ENCODE results near the gene EEA1.

The EEA1 gene

DNA sequence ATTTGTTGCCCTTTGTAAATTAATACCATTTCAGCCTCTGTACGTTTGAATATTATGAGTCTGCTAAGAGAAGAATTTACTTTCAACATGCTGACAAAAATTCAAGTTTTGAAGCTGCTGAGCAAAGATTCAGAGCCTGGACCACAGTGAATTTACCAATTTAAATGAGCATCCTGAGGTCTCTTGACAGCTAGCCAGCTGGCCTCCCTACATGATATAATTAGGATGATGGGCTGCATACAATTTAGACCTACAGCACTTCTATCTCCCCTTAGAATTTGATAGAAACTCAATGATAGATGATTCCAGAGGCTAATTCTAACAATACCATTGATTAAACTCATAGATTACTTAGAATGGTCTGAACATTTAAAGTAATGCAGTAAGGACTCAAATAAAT lies 10.0 kb upstream of the EEA1 start:
- DNase-seq (ENCODE audit: low read depth) = no peak
- H3K4me3 ChIP-seq (ENCODE audit: low read depth, low read length) = no peak overlapping the region
- TF ChIP-seq, protein P1, sequence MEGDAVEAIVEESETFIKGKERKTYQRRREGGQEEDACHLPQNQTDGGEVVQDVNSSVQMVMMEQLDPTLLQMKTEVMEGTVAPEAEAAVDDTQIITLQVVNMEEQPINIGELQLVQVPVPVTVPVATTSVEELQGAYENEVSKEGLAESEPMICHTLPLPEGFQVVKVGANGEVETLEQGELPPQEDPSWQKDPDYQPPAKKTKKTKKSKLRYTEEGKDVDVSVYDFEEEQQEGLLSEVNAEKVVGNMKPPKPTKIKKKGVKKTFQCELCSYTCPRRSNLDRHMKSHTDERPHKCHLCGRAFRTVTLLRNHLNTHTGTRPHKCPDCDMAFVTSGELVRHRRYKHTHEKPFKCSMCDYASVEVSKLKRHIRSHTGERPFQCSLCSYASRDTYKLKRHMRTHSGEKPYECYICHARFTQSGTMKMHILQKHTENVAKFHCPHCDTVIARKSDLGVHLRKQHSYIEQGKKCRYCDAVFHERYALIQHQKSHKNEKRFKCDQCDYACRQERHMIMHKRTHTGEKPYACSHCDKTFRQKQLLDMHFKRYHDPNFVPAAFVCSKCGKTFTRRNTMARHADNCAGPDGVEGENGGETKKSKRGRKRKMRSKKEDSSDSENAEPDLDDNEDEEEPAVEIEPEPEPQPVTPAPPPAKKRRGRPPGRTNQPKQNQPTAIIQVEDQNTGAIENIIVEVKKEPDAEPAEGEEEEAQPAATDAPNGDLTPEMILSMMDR (IDR thresholded peaks at IDR 0.05; ENCODE audit: control insufficient read depth, extremely low read depth, insufficient read depth) = no peak

DNA sequence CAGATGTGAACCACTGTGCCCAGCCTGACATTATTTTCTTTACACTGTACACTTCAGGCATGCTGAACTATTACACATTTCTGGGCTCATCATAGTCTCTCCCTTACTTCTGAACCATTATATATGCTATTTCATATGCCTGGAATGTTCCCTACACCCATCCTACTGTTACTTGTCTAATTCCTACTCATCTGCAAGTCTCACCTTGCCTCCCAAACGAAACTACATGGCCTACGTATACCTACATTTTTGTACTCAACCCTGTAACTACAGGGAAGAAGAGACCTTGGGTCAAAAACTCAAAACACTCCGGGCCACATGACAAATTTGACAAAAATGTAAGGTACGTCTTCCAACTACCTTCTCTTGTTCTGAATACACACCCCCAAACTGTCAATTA lies 9.5 kb upstream of the EEA1 start:
- TF ChIP-seq, protein P1 (IDR thresholded peaks at IDR 0.05; ENCODE audit: control insufficient read depth, extremely low read depth, insufficient read depth) = no peak
- H3K4me3 ChIP-seq (ENCODE audit: low read depth, low read length) = no peak overlapping the region
- no peak for DNase-seq (ENCODE audit: low read depth)

DNA sequence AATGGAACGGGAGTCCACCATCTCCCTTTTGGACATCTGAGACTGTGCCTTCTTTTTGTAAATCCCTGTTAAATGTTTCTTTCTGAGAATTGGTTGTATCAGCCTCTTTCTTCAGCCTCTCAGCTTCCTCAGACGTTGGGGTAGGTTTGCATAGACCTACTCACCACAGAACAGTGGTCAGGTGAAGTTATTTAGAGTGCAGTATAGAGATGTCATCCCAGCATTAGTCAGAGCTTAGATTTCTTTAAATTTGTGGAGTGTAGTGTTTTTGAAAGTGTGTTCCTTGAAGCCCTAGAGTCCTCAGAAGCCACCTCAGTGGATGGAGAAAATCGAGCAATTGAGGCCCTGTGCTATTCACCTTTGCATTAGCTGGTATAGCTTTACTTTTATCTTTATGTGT lies 8.9 kb upstream of the EEA1 start:
- DNase-seq (ENCODE audit: low read depth) = no peak

DNA sequence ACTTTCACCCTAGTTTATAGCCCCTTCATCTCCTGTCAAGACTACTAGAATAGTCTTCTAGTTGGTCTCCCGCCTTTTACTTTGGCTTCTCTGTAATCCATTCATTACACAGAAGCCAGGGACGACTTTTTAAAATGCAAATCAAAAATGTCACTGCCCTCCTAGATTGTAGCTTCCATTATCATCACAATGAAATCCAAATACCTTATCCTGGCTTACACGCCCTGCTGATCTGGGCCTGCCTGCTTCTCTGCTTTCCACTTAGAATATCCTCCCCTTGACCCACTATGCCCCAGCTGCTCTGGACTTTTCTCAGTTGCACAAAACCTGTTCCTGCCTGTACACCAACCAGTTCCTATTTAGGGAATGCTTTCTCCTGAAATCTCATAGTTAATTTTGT lies 4.5 kb upstream of the EEA1 start:
- DNase-seq (ENCODE audit: low read depth) = no peak
- TF ChIP-seq, protein P1 (IDR thresholded peaks at IDR 0.05; ENCODE audit: control insufficient read depth, extremely low read depth, insufficient read depth) = no peak

More for the DNA sequence above, 8.9 kb upstream of the EEA1 start:
- TF ChIP-seq, protein P1 (IDR thresholded peaks at IDR 0.05; ENCODE audit: control insufficient read depth, extremely low read depth, insufficient read depth) = no peak
- no peak overlapping the region for H3K4me3 ChIP-seq (ENCODE audit: low read depth, low read length)

DNA sequence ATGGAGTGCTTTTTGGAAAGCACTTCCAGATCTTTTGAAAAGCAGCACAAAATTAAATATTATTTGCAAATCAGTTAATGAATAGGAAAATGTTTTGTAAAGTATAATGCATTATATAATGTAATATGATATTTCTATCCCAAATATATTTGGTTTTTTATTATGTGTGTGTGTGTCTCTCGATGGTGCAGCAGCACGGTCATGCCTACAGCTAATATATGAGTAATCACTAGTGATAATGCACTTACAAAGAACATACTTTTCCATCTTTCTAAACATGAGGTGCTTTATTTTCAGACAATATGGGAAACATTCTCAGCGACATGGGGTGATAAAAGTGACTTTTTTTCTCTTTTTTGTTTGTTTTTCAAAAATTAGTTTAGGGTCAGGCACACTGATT lies 1.3 kb upstream of the EEA1 start:
- no peak for DNase-seq (ENCODE audit: low read depth)
- H3K4me3 ChIP-seq (ENCODE audit: low read depth, low read length) = peak overlapping the region; percentile 80
- TF ChIP-seq, protein P1 (IDR thresholded peaks at IDR 0.05; ENCODE audit: control insufficient read depth, extremely low read depth, insufficient read depth) = no peak

More for the DNA sequence above, 4.5 kb upstream of the EEA1 start:
- no peak overlapping the region for H3K4me3 ChIP-seq (ENCODE audit: low read depth, low read length)

DNA sequence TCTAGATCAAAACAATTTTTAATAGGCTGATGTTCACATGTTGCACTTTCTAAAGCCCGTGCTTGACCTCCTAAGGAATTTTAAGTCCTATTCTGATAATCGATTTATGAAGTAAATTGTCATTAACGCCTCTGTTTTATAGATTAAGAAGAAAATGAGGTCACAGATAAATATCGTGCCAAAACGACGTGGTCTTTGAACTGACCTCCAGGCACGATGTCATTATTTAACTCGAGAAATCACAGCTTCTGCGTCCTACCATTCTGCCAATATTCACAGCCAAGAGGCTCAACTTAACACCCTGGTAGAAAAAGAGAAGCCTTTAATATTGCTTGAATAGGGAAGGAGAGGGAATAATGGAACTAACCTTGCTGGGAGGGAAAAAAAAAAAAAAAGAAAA lies 888 bp upstream of the EEA1 start:
- H3K4me3 ChIP-seq (ENCODE audit: low read depth, low read length) = peak overlapping the region; percentile 80
- TF ChIP-seq, protein P1 (IDR thresholded peaks at IDR 0.05; ENCODE audit: control insufficient read depth, extremely low read depth, insufficient read depth) = no peak
- DNase-seq (ENCODE audit: low read depth) = no peak

DNA sequence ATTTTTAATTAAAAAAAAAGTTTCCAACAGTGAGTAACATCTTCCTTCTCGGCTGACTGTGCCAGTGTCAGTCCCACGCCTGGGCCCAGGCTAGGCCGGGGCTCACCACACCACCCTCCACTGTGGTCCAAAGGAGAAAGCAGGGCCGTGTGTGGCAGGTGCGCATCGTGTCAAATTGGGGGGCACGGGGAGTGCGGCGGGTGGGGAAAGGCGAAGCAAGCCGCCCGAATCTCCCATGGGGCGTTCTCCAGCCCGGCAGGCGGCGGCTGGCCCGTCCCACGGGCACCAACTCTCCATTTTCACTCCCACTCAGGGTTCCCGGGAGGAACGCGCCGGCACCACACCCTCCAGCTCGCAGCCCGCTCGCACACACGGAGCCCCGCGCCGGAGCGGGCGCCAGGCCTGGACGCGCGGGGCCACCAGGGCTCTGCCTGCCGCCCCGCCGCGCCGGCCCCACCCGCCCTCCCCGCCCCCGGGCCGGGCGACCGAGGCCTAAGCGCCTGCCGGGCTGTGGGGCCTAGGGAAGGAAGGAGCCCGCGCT lies 604 bp downstream of the EEA1 start:
- peak overlapping the region; percentile 80 for H3K4me3 ChIP-seq (ENCODE audit: low read depth, low read length)
- DNase-seq (ENCODE audit: low read depth) = no peak
- TF ChIP-seq, protein P1 (IDR thresholded peaks at IDR 0.05; ENCODE audit: control insufficient read depth, extremely low read depth, insufficient read depth) = no peak
